ENCODE measurements around the gene SPAG8. TPM values are rescaled to one million over a fixed set of nuclear protein-coding genes. Genes with fewer than 3 reads are reported as not detected.
A peak's percentile ranks its signal among the peaks of the same experiment; 100 is the strongest.

SPAG8 gene
- total and polyA plus RNA-seq, 10 of the 15 experiments (the other 5 are each of a cell fraction or from before 2014, with no cell fraction given) = 0.40 to 1.1 (median 0.72) TPM

DNA sequence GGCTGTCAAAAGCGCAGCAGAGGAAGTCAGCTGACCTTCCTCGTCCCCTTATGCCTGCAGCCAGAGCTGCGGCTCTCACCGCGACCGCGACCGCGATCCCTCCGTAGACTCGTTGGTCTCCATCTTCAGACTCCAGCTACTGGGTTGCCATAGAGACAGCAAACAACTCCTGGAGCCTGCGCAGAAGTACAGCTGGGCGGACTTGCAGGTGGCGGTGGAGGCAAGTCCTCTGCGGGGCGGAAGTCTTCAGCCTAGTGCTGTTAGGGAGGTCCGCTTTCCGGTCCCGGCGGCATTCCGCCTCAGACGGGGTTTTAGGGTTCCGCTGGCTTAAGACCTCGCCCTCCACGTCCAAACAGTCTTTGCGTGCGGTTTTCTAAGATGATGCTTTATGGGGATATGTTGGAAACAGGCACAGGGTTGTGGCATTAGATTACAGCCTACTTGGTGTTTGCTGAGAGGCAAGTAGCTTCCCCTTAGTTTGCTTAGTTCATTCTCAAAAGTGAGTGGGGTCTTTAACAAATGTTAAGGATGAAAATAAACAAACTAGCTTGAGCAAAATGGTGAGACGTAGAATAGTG is at the start of gene SPAG8 (continued):
- TF ChIP-seq RAD51 (IDR thresholded peaks at IDR 0.05) = peak; percentile 63; the same call in 1 of the 2 replicates
- peak; percentile 100 for TF ChIP-seq GABPA (IDR thresholded peaks at IDR 0.05; ENCODE audit: low read depth)
- TF ChIP-seq JUNB (IDR thresholded peaks at IDR 0.05) = 0 out of 2 replicates have a peak, but pooled peaks have one; percentile 13
- TF ChIP-seq, protein P1, sequence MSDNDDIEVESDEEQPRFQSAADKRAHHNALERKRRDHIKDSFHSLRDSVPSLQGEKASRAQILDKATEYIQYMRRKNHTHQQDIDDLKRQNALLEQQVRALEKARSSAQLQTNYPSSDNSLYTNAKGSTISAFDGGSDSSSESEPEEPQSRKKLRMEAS (IDR thresholded peaks at IDR 0.05; ENCODE audit: low read depth, low read length) = peak; percentile 60
- TF ChIP-seq POLR2AphosphoS5 (IDR thresholded peaks at IDR 0.05; ENCODE audit: low read length) = 0 out of 2 replicates have a peak, but pooled peaks have one; percentile 38
- TF ChIP-seq NBN (IDR thresholded peaks at IDR 0.05) = peak; percentile 78
- no peak for TF ChIP-seq USF1 (IDR thresholded peaks at IDR 0.05; ENCODE audit: borderline replicate concordance, extremely low read length, insufficient read depth, low read depth, low read length)
- TF ChIP-seq BCLAF1 (IDR thresholded peaks at IDR 0.05) = no peak
- peak; percentile 90 for TF ChIP-seq RUNX3 (IDR thresholded peaks at IDR 0.05; ENCODE audit: low read length)
- TF ChIP-seq CBFB (IDR thresholded peaks at IDR 0.05; ENCODE audit: low read depth) = peak; percentile 83
- TF ChIP-seq HDAC6 (IDR thresholded peaks at IDR 0.05; ENCODE audit: unreplicated experiment) = no peak
- TF ChIP-seq ZNF274 (IDR thresholded peaks at IDR 0.05; ENCODE audit: insufficient read depth, insufficient read length) = no peak
- 0 out of 2 replicates have a peak, but pooled peaks have one; percentile 47 for TF ChIP-seq MTA2 (IDR thresholded peaks at IDR 0.05; ENCODE audit: low read depth)
- peak; percentile 74 for TF ChIP-seq RELA (IDR thresholded peaks at IDR 0.05; ENCODE audit: borderline replicate concordance, partially characterized antibody)
- TF ChIP-seq PAX8 (IDR thresholded peaks at IDR 0.05) = 0 out of 2 replicates have a peak, but pooled peaks have one; percentile 53
- TF ChIP-seq RB1 (IDR thresholded peaks at IDR 0.05; ENCODE audit: borderline replicate concordance) = peak; percentile 68; the same call in 1 of the 2 replicates
- peak; percentile 46 for TF ChIP-seq NR2F1 (conservative IDR thresholded peaks at IDR 0.05)
- TF ChIP-seq SMAD1 (IDR thresholded peaks at IDR 0.05; ENCODE audit: low read depth, partially characterized antibody) = no peak
- TF ChIP-seq POLR2AphosphoS2 (IDR thresholded peaks at IDR 0.05; ENCODE audit: low read depth, low read length) = peak; percentile 65; the same call in 1 of the 2 replicates
- no peak for TF ChIP-seq NFIC (IDR thresholded peaks at IDR 0.05; ENCODE audit: low read depth, low read length)
- peak; percentile 79 for TF ChIP-seq CREB1 (IDR thresholded peaks at IDR 0.05; ENCODE audit: low read depth)
- TF ChIP-seq SUZ12 (IDR thresholded peaks at IDR 0.05; ENCODE audit: unreplicated experiment) = no peak
- 0 out of 2 replicates have a peak, but pooled peaks have one; percentile 44 for TF ChIP-seq MEF2A (IDR thresholded peaks at IDR 0.05; ENCODE audit: insufficient read depth, low read depth, low read length)
- TF ChIP-seq CHD2 (IDR thresholded peaks at IDR 0.05; ENCODE audit: borderline replicate concordance, low read depth, low read length) = peak; percentile 62; the same call in 1 of the 2 replicates
- TF ChIP-seq CBX5 (IDR thresholded peaks at IDR 0.05; ENCODE audit: low read depth) = no peak
- TF ChIP-seq HDAC2 (IDR thresholded peaks at IDR 0.05) = no peak
- TF ChIP-seq, protein P2, sequence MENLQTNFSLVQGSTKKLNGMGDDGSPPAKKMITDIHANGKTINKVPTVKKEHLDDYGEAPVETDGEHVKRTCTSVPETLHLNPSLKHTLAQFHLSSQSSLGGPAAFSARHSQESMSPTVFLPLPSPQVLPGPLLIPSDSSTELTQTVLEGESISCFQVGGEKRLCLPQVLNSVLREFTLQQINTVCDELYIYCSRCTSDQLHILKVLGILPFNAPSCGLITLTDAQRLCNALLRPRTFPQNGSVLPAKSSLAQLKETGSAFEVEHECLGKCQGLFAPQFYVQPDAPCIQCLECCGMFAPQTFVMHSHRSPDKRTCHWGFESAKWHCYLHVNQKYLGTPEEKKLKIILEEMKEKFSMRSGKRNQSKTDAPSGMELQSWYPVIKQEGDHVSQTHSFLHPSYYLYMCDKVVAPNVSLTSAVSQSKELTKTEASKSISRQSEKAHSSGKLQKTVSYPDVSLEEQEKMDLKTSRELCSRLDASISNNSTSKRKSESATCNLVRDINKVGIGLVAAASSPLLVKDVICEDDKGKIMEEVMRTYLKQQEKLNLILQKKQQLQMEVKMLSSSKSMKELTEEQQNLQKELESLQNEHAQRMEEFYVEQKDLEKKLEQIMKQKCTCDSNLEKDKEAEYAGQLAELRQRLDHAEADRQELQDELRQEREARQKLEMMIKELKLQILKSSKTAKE (IDR thresholded peaks at IDR 0.05; ENCODE audit: low read depth, poor library complexity, severe bottlenecking) = peak; percentile 53

Measured in GM12878 (cell line).